C1 segment of cervical spinal cord (tissue), 14 donors: ENCODE results near the gene HPCA.

ENCODE experiments used
- DNase-seq, 14 donors: peaks; one replicate each; lab custom pipeline; 2025; lab: John Stamatoyannopoulos, UW

The HPCA gene

GRCh38 chr1:32886004-32886827 is at the start of gene HPCA:
Gene HPCA (plus strand): TSS chr1:32886491. CDS start chr1:32888899, 2,408 bp downstream.
- DNase-seq = peak in 3 of 14 donors; percentile 25 to 59 (median 30)

- DNase-seq = no peak
Observed at GRCh38 chr1:32848354-32849063, 37.8 kb upstream of the HPCA start.

DNA sequence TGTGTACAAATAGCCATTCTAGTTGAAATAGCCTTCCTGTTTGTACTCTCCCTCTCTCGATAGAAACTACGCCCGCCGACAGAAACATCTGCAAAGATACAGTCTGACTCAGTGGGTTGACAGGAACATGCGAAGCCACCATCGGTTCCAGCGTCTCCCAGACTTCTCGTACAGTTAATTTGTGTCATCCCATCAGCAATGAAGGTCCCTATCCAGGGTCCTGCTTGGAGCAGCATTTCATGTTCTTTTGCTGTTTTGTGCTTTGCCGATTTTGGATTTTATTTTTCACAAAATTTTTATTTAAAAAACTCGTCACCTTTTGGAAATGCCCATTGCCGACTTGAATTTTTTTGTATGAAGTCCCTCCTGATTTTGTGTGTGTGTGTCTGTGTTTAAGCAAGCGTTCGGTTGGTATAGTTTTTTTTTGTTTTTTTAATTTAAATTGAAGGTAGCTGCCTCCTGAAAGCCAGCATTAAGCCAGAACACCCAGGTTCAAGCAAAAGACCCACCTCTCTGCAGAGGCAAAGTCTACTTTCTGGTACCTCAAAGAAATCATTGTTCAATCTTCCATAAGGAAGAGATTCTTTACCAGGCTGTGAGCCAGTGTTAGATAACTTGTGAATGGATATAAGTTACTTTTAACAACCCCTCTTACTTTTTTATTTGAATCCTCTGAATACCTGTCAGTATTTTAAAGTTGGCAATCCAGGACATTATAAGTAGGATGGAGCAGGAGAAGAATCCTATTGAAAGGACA is 30.3 kb upstream of the HPCA start:
- no peak for DNase-seq

GRCh38 chr1:32858136-32858535 is 28.2 kb upstream of the HPCA start:
- no peak for DNase-seq

- DNase-seq = no peak
Observed at GRCh38 chr1:32858791-32859190, 27.5 kb upstream of the HPCA start.

DNA sequence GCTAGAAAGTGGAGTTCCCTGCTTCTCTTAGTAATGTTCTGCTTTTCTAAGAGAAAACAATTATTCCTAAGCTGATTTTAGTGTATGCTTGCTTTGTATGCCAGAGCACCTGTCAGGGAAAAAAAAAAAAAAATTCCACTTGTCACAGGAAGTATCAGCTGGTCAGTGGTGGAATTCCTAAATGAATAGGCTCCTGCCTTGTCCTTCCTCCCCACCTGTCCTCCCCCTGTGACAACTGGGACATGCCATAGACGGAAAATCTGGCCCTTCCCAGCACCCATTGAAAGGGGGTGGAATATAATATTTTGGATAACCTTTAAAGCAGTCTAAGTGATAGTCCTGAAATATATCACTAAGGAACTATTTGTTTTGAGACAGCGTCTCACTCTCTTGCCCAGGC is 26.4 kb upstream of the HPCA start:
- DNase-seq = no peak

DNA sequence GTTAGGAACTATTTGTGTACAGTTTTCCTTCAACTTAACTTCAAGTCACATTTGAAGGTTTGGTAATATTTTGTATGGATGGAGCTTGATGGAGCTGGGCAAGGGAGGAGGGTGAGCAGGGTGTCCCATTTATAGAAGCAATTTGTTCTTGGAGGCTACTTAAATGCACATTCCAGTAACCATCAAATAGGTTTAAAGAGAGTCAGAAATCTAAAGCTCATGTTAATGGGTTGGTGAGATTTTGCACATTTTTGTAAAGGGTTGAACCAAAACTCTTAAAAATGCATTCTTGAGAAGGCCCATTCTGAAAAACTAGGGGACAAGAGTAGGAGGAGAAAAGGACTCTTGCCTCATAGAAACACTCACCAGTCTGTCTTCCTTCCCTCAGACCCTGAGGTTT is 25.7 kb upstream of the HPCA start:
- DNase-seq = no peak

GRCh38 chr1:32861904-32862695 is 24.2 kb upstream of the HPCA start:
- peak in 2 of 14 donors; percentile 37 to 88 for DNase-seq

GRCh38 chr1:32863218-32863880 is 22.9 kb upstream of the HPCA start:
- DNase-seq = peak in 1 of 14 donors; percentile 29

DNA sequence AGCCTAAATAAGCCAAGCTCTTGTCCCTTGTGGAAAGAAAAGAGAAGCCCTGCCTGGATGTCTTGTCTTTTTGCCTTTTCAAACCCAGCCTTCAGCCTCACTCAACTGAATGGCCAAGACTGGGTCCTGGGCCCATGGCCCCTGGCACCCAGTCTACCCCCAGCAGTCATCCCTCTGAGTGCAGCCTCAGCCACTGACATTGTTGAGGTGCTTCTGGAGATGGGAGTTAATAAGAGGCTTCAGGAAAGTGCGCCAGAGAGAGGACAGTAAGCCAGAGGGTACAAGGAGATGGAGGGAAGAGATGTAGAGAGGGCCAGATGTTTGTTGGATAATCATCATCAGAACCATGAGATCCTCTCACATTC is 22.4 kb upstream of the HPCA start:
- no peak for DNase-seq

- no peak for DNase-seq
Observed at GRCh38 chr1:32864375-32865019, 21.8 kb upstream of the HPCA start.

DNA sequence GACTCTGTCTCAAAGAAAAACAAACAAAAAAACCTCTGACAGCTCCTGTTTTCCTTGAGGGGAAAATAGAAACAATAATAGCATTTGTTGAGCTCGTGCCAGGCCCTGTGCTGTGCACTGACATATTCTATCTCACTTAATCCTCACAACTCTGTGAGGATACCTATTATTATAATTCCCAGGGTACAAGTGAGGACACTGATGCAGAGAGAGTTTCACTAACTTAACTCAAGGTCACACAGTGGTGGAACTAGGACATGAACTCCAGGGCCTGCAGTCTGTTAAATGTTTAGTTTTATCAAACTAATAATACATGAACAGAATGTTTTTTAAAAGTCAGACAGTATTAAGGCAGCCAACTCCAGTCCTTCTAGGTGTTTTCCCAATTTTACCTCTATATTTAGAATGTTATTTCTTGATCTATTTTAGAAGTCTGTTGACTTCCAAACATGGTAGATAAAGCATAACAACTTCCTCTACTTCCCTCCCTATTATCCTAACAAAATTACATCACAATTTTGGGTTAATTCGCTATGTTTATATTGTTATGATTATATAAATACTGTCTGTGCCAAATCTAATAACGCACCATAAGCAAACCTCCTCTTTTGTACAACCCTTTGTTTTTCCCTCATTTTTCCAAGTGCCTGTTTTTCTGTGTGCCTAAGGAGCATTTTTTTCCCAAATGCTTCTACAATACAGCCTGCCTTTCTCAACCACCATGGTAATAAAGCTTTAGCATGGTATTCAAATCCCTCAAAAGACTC is 20.5 kb upstream of the HPCA start:
- DNase-seq = no peak

- DNase-seq = no peak
Observed at GRCh38 chr1:32867151-32867550, 19.1 kb upstream of the HPCA start.

DNA sequence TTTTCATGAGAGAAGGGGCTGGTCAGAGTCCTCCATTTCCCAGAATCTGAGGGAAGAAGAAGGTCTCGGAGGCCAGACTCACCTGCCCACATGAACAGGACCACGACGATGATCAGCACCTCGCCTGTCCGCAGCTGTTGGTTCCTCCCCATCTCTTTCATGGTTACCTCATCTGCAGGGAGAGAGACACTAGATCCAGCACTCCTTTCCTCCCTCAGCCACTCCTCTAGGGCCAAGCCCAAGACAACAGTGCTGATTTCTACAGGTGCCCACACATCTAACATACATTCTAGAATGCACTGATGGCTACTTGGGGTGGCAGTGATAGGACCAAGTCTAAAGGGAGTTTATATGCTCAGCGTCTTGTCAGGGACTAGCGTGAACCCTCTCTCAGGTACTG is 18.6 kb upstream of the HPCA start:
- DNase-seq = no peak

- no peak for DNase-seq
Observed at GRCh38 chr1:32868085-32868484, 18.2 kb upstream of the HPCA start.

DNA sequence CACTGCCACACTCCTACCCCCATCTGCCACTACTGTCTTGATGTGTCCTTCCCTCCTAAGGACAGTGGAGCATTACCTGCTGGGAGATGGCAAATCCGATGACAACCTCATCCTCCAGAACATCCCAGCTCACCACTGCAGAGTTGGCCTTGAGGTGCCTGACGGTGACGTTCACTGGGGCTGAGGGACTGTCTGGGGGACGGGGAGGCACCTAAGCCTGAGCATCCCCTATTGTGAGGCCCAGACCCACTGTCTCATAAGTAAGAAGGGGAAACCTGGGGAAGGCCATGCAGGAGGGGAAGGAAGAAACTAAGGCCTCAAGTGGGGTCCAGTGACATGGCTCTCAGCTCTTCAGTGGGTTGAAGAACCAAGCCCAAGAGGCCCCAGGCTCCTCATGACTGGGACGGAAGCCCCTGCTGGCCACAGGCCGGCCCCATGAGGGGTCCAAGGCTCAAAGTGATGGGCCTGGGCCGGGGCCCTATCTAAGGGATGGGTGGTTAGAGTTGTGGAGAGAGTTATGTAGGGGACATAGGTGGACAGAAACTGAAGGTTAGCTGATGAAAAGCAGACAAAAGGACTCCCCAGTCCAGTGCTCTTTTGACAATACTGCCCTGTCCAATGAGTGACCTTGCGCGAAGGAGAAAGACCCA is 17.4 kb upstream of the HPCA start:
- DNase-seq = no peak

DNA sequence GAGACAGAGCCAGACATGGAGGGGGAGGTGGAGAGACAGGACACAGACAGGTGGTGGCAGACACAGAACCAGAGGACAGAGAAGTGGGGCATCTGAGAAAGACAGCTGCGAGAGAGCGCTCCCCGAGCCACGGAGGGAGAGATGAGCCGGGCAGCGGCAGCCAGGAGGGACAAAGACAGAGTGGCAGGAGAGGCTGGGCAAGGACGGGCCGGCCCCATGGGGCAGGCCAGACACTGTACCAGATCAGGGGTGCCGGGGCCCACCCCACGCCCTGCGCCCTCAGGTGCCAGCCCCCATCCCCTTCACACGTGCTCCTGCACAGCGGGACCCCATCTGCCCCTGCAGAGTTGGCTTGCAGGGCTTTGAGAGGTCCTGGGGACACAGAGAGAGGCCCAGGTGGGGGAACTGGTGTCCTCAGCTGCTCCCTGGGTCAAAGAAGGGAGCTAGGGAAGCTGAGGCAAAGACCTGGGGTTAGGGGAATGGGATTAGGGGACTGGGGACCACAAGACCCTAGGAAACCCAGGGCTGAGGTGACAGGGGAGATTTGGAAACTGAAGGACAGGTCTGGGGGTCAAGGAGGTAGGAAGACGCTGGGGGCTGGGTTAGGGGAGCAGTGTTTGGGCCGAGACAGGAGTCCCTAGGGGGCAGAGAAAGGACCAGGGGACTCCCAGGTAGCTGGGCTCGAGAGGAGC is 16.2 kb upstream of the HPCA start:
- peak in 1 of 14 donors; percentile 39 for DNase-seq

GRCh38 chr1:32870615-32871363 is 15.5 kb upstream of the HPCA start, which contains the start of gene FNDC5:
Gene FNDC5 (minus strand): TSS chr1:32870912.
- peak in 1 of 14 donors; percentile 25 for DNase-seq
